HepG2 (cell line): ENCODE data around the gene REST. TPM values are rescaled to one million over a fixed set of nuclear protein-coding genes. Genes with fewer than 3 reads are reported as not detected.
A peak's percentile ranks its signal among the peaks of the same experiment; 100 is the strongest.

ENCODE experiments used
- ATRX ChIP-seq: sonication (generic); formaldehyde crosslinking; IDR thresholded peaks from 2 replicates; pipeline ENCODE4 v1.4.0; 2020; ENCODE audit warnings: missing genetic modification reagents, borderline replicate concordance
- GFI1 ChIP-seq: sonication (generic); formaldehyde crosslinking; IDR thresholded peaks from 2 replicates; pipeline ENCODE4 v1.5.0; 2020; ENCODE audit warnings: missing genetic modification reagents, mild to moderate bottlenecking, borderline replicate concordance
- HOXA3 ChIP-seq: sonication (generic); formaldehyde crosslinking; IDR thresholded peaks from 2 replicates; pipeline ENCODE4 v1.5.0; 2020; ENCODE audit warnings: missing genetic modification reagents
- KDM5A ChIP-seq: fragments of 200-600 bp; sonication (generic); IDR thresholded peaks from 2 replicates; pipeline ENCODE4 v1.7.0; 2018; ENCODE audit warnings: antibody characterized with exemption, mild to moderate bottlenecking, low read length, borderline replicate concordance
- MAZ ChIP-seq, 2 experiments: sonication (generic) in 1 of 2; formaldehyde crosslinking in 1 of 2; IDR thresholded peaks; 2 replicates each; pipeline versions ENCODE4 v1.5.0 to v1.6.1; 2012 to 2020; ENCODE audit warnings: low read depth in 2 of 2, mild to moderate bottlenecking in 2 of 2, borderline replicate concordance in 1 of 2, improper control_type of control experiment in 1 of 2, low read length in 1 of 2, missing genetic modification reagents in 1 of 2, moderate library complexity in 1 of 2
- NCOA2 ChIP-seq: sonication (generic); formaldehyde crosslinking; IDR thresholded peaks from 2 replicates; pipeline ENCODE4 v1.8.0; 2022; ENCODE audit warnings: inconsistent platforms
- NR2F1 ChIP-seq, 2 experiments: fragments of 450-650 bp in 1 of 2; formaldehyde crosslinking in 1 of 2; IDR thresholded peaks; 2 replicates each; pipeline versions ENCODE4 v1.5.0 to v1.6.1; 2016 to 2020; ENCODE audit warnings: mild to moderate bottlenecking in 1 of 2, missing compliant biosample characterization in 1 of 2, missing genetic modification reagents in 1 of 2, moderate library complexity in 1 of 2
- PAF1 ChIP-seq: IDR thresholded peaks from 2 replicates; pipeline ENCODE4 v1.6.1; 2016; ENCODE audit warnings: missing genetic modification reagents, missing compliant biosample characterization
- SETDB1 ChIP-seq: sonication (generic); formaldehyde crosslinking; IDR thresholded peaks from 2 replicates; pipeline ENCODE4 v1.5.1; 2020; ENCODE audit warnings: missing genetic modification reagents, mild to moderate bottlenecking, borderline replicate concordance
- SNAI1 ChIP-seq: sonication (generic); formaldehyde crosslinking; IDR thresholded peaks from 2 replicates; pipeline ENCODE4 v1.5.0; 2020; ENCODE audit warnings: mild to moderate bottlenecking, missing genetic modification reagents, borderline replicate concordance
- WIZ ChIP-seq: sonication (generic); formaldehyde crosslinking; IDR thresholded peaks from 2 replicates; pipeline ENCODE4 v1.5.1; 2020; ENCODE audit warnings: mild to moderate bottlenecking, missing genetic modification reagents
- ZBTB7A ChIP-seq: sonication (generic); formaldehyde crosslinking; IDR thresholded peaks from 2 replicates; pipeline ENCODE4 v1.8.0; 2022; ENCODE audit warnings: mild to moderate bottlenecking, missing genetic modification reagents
- ZIK1 ChIP-seq: sonication (generic); formaldehyde crosslinking; IDR thresholded peaks from 2 replicates; pipeline ENCODE4 v1.5.0; 2020; ENCODE audit warnings: mild to moderate bottlenecking, low read depth, missing genetic modification reagents, borderline replicate concordance
- ZMYM2 ChIP-seq: sonication (generic); formaldehyde crosslinking; IDR thresholded peaks from 2 replicates; pipeline ENCODE4 v1.8.0; 2022; ENCODE audit warnings: mild to moderate bottlenecking, missing genetic modification reagents
- ZNF296 ChIP-seq: sonication (generic); formaldehyde crosslinking; conservative IDR thresholded peaks from 2 replicates; pipeline ENCODE4 v1.5.0; 2020; ENCODE audit warnings: mild to moderate bottlenecking, missing genetic modification reagents
- ZNF44 ChIP-seq: sonication (generic); formaldehyde crosslinking; IDR thresholded peaks from 2 replicates; pipeline ENCODE4 v1.5.1; 2020; ENCODE audit warnings: mild to moderate bottlenecking, missing genetic modification reagents
- ZNF530 ChIP-seq: sonication (generic); formaldehyde crosslinking; IDR thresholded peaks from 2 replicates; pipeline ENCODE4 v1.5.0; 2020; ENCODE audit warnings: low read depth, mild to moderate bottlenecking, missing genetic modification reagents
- ZNF562 ChIP-seq: sonication (generic); formaldehyde crosslinking; IDR thresholded peaks from 2 replicates; pipeline ENCODE4 v1.8.0; 2022; ENCODE audit warnings: missing genetic modification reagents, borderline replicate concordance
- ZNF563 ChIP-seq: sonication (generic); formaldehyde crosslinking; IDR thresholded peaks from 2 replicates; pipeline ENCODE4 v1.8.0; 2022; ENCODE audit warnings: mild to moderate bottlenecking, moderate library complexity, missing genetic modification reagents
- ZNF7 ChIP-seq: IDR thresholded peaks from 2 replicates; pipeline ENCODE4 v1.6.1; 2016; ENCODE audit warnings: missing biosample characterization, missing genetic modification reagents
- ZSCAN22 ChIP-seq: sonication (generic); formaldehyde crosslinking; IDR thresholded peaks from 2 replicates; pipeline ENCODE4 v1.4.0; 2020; ENCODE audit warnings: mild to moderate bottlenecking, missing genetic modification reagents
- polyA plus RNA-seq, 8 experiments: library from polyadenylated mRNA; depleted of rRNA in 3 of 8; stranded (reverse) in 7 of 8; unstranded in 1 of 8; fragments of >200 nt; fragmentation: Illumina TruSeq in 4 of 8; extraction: Trizol in 4 of 8; gene quantifications; 2 replicates each; pipeline versions ENCODE4 v1.2.1 to v1.2.3, GENCODE V29; 2011 to 2016; ENCODE audit warnings: low read depth in 4 of 8, missing spikeins in 1 of 8, mixed read lengths in 1 of 8; ENCODE audit not compliant: insufficient read depth in 1 of 8
- total RNA-seq, 5 experiments: library from RNA; depleted of rRNA; stranded (reverse); fragments of >200 nt; fragmentation: Illumina TruSeq; extraction: Trizol; gene quantifications; 2 replicates each; pipeline ENCODE4 v1.2.3, GENCODE V29; 2016; ENCODE audit warnings: low read depth in 1 of 5
- TF ChIP-seq, protein P1 (sequence below): sonication (generic); formaldehyde crosslinking; IDR thresholded peaks from 2 replicates; pipeline ENCODE4 v1.5.0; 2020; ENCODE audit warnings: missing genetic modification reagents
- TF ChIP-seq, protein P2 (sequence below): sonication (generic); formaldehyde crosslinking; conservative IDR thresholded peaks from 2 replicates; pipeline ENCODE4 v1.8.0; 2022; ENCODE audit warnings: mild to moderate bottlenecking, moderate library complexity, missing genetic modification reagents
- TF ChIP-seq, protein P3 (sequence below): sonication (generic); formaldehyde crosslinking; IDR thresholded peaks from 2 replicates; pipeline ENCODE4; 2020; ENCODE audit warnings: missing genetic modification reagents, mild to moderate bottlenecking, borderline replicate concordance

REST gene
- total and polyA plus RNA-seq, 2 of the 13 experiments (the other 11 are each of a cell fraction or from before 2014, with no cell fraction given), result 12.7 to 22.4 TPM

GRCh38 chr4:56976283-56976836 is 68.7 kb downstream of the REST start (continued):
- TF ChIP-seq ATRX (CRISPR knock-in tag), result no peak
- TF ChIP-seq ZMYM2 (CRISPR knock-in tag), result peak; percentile 37; the same call in 1 of the 2 replicates
- no peak for TF ChIP-seq ZNF562 (CRISPR knock-in tag)
- TF ChIP-seq ZNF44 (CRISPR knock-in tag), result no peak
- TF ChIP-seq ZSCAN22, result no peak
- no peak for TF ChIP-seq SETDB1 (CRISPR knock-in tag)
- TF ChIP-seq ZNF7, result no peak
- TF ChIP-seq, protein P1, sequence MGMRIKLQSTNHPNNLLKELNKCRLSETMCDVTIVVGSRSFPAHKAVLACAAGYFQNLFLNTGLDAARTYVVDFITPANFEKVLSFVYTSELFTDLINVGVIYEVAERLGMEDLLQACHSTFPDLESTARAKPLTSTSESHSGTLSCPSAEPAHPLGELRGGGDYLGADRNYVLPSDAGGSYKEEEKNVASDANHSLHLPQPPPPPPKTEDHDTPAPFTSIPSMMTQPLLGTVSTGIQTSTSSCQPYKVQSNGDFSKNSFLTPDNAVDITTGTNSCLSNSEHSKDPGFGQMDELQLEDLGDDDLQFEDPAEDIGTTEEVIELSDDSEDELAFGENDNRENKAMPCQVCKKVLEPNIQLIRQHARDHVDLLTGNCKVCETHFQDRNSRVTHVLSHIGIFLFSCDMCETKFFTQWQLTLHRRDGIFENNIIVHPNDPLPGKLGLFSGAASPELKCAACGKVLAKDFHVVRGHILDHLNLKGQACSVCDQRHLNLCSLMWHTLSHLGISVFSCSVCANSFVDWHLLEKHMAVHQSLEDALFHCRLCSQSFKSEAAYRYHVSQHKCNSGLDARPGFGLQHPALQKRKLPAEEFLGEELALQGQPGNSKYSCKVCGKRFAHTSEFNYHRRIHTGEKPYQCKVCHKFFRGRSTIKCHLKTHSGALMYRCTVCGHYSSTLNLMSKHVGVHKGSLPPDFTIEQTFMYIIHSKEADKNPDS (CRISPR knock-in tag), result no peak
- no peak for TF ChIP-seq ZBTB7A
- TF ChIP-seq ZNF563 (CRISPR knock-in tag), result 0 out of 2 replicates have a peak, but pooled peaks have one; percentile 7
- TF ChIP-seq HOXA3 (CRISPR knock-in tag), result no peak
- no peak for TF ChIP-seq GFI1 (CRISPR knock-in tag)
- 0 out of 2 replicates have a peak, but pooled peaks have one; percentile 31 for TF ChIP-seq ZIK1 (CRISPR knock-in tag)
- no peak for TF ChIP-seq PAF1 (CRISPR knock-in tag)
- TF ChIP-seq ZNF530 (CRISPR knock-in tag), result no peak
- no peak for TF ChIP-seq NR2F1 (CRISPR knock-in tag; IDR thresholded peaks at IDR 0.05)
- TF ChIP-seq MAZ (IDR thresholded peaks at IDR 0.05; ENCODE audit: borderline replicate concordance, low read depth, low read length), result no peak
- TF ChIP-seq MAZ (CRISPR knock-in tag; IDR thresholded peaks at IDR 0.05; ENCODE audit: low read depth), result no peak
- TF ChIP-seq, protein P2, sequence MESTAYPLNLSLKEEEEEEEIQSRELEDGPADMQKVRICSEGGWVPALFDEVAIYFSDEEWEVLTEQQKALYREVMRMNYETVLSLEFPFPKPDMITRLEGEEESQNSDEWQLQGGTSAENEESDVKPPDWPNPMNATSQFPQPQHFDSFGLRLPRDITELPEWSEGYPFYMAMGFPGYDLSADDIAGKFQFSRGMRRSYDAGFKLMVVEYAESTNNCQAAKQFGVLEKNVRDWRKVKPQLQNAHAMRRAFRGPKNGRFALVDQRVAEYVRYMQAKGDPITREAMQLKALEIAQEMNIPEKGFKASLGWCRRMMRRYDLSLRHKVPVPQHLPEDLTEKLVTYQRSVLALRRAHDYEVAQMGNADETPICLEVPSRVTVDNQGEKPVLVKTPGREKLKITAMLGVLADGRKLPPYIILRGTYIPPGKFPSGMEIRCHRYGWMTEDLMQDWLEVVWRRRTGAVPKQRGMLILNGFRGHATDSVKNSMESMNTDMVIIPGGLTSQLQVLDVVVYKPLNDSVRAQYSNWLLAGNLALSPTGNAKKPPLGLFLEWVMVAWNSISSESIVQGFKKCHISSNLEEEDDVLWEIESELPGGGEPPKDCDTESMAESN (CRISPR knock-in tag), result no peak; the same call in 1 of the 2 replicates
- TF ChIP-seq WIZ (CRISPR knock-in tag), result no peak
- TF ChIP-seq SNAI1 (CRISPR knock-in tag), result no peak
- no peak for TF ChIP-seq ZNF296
- TF ChIP-seq, protein P3, sequence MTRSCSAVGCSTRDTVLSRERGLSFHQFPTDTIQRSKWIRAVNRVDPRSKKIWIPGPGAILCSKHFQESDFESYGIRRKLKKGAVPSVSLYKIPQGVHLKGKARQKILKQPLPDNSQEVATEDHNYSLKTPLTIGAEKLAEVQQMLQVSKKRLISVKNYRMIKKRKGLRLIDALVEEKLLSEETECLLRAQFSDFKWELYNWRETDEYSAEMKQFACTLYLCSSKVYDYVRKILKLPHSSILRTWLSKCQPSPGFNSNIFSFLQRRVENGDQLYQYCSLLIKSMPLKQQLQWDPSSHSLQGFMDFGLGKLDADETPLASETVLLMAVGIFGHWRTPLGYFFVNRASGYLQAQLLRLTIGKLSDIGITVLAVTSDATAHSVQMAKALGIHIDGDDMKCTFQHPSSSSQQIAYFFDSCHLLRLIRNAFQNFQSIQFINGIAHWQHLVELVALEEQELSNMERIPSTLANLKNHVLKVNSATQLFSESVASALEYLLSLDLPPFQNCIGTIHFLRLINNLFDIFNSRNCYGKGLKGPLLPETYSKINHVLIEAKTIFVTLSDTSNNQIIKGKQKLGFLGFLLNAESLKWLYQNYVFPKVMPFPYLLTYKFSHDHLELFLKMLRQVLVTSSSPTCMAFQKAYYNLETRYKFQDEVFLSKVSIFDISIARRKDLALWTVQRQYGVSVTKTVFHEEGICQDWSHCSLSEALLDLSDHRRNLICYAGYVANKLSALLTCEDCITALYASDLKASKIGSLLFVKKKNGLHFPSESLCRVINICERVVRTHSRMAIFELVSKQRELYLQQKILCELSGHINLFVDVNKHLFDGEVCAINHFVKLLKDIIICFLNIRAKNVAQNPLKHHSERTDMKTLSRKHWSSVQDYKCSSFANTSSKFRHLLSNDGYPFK (CRISPR knock-in tag), result no peak
- no peak for TF ChIP-seq NCOA2
- no peak for TF ChIP-seq KDM5A
